Activated B cell treated with CpG ODN at 0.5 μM for 24 hours (primary cell): ENCODE data around the gene HS6ST2. TPM values are rescaled to one million over a fixed set of nuclear protein-coding genes. Genes with fewer than 3 reads are reported as not detected.

Source experiments
- ATAC-seq: fragments of 200-7000 bp; cut with Tn5 transposase; one replicate; pipeline ENCODE4 v1.10.0; 2021; ENCODE audit warnings: low read depth, mild to moderate bottlenecking, moderate library complexity
- CTCF ChIA-PET: fragments of 350-600 bp; sonication (Branson Sonifier 250); formaldehyde crosslinking; loops from one replicate; lab custom pipeline; 2021; ENCODE audit warnings: antibody characterized with exemption; lab: Charles Lee
- POLR2A ChIA-PET: fragments of 350-600 bp; sonication (Branson Sonifier 250); formaldehyde crosslinking; loops from one replicate; lab custom pipeline; 2021; ENCODE audit warnings: antibody characterized with exemption; lab: Charles Lee
- DNase-seq: peaks from one replicate; pipeline ENCODE4 v3.0.0; 2022
- H3K27ac Mint-ChIP-seq: one replicate; pipeline ENCODE4 v1.8.0; 2020; ENCODE audit warnings: mixed read lengths
- H3K27me3 Mint-ChIP-seq: one replicate; pipeline ENCODE4 v1.8.0; 2021; ENCODE audit warnings: mixed read lengths
- H3K36me3 Mint-ChIP-seq: one replicate; pipeline ENCODE4 v1.8.0; 2021; ENCODE audit warnings: low read depth, mixed read lengths
- H3K4me1 Mint-ChIP-seq: one replicate; pipeline ENCODE4 v1.8.0; 2021; ENCODE audit warnings: mixed read lengths
- H3K4me3 Mint-ChIP-seq: one replicate; pipeline ENCODE4 v1.8.0; 2020; ENCODE audit warnings: mild to moderate bottlenecking, mixed read lengths
- H3K9me3 Mint-ChIP-seq: one replicate; pipeline ENCODE4 v1.8.0; 2020; ENCODE audit warnings: mixed read lengths
- intact Hi-C: fragments of 100-400 bp; cut with micrococcal nuclease; formaldehyde crosslinking; loops from one replicate; pipeline ENCODE4 v1.15.1; 2024
- total RNA-seq: library from RNA; stranded (reverse); gene quantifications from 2 replicates; pipeline ENCODE4 v1.2.3, GENCODE V29; 2022
- TF ChIP-seq, protein P1 (sequence below): fragments of 200-600 bp; IDR thresholded peaks from one replicate; pipeline ENCODE4 v1.8.0; 2022; ENCODE audit warnings: antibody characterized with exemption, mild to moderate bottlenecking

The HS6ST2 gene
- total RNA-seq, 1 donor from 2014 or later: not detected

DNA sequence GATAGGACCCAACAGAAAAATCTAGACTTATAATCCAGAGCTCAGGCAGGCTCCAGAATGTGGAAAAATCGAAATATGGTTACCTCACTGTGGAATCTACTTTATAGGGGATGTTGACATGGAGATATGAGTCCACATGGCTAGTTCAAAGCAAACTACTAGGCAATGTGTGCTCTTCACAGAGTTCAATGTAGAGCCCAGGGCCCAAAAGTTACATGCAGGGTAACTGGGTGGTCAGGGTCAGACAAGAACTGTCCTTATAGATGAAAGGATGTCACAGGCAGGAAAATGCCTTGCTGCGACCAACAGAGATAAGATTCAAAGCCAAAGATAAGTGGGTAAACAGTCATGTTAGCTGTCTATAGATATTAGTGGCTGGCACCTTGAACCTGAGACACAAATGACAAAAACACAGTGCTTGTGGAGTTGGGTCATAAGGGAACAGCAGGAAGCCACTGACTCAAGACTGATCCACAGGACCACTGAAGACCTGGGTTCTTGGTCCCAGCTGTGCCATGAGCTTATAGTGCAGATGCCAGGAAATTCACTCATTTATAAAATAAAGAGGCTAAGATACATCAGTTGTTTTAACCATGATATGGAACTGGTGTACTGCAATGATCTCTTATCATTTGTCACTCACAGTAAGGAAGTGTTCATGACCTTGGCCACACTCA, 367.9 kb downstream of the HS6ST2 start:
- Mint-ChIP-seq H3K27me3 (no peaks in the 10 kb centered on the region), H3K4me1 (no peaks in the 10 kb centered on the region), H3K9me3 (no peaks in the 10 kb centered on the region), H3K36me3 (no peaks in the 10 kb centered on the region), H3K4me3 (no peak overlapping the region), H3K27ac (no peak overlapping the region)
- POLR2A ChIA-PET: no interaction called here
- TF ChIP-seq, protein P1, sequence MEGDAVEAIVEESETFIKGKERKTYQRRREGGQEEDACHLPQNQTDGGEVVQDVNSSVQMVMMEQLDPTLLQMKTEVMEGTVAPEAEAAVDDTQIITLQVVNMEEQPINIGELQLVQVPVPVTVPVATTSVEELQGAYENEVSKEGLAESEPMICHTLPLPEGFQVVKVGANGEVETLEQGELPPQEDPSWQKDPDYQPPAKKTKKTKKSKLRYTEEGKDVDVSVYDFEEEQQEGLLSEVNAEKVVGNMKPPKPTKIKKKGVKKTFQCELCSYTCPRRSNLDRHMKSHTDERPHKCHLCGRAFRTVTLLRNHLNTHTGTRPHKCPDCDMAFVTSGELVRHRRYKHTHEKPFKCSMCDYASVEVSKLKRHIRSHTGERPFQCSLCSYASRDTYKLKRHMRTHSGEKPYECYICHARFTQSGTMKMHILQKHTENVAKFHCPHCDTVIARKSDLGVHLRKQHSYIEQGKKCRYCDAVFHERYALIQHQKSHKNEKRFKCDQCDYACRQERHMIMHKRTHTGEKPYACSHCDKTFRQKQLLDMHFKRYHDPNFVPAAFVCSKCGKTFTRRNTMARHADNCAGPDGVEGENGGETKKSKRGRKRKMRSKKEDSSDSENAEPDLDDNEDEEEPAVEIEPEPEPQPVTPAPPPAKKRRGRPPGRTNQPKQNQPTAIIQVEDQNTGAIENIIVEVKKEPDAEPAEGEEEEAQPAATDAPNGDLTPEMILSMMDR: no peak
- intact Hi-C loops: no loop called here
- CTCF ChIA-PET: no interaction called here
- no peak for DNase-seq
- no peak for ATAC-seq

DNA sequence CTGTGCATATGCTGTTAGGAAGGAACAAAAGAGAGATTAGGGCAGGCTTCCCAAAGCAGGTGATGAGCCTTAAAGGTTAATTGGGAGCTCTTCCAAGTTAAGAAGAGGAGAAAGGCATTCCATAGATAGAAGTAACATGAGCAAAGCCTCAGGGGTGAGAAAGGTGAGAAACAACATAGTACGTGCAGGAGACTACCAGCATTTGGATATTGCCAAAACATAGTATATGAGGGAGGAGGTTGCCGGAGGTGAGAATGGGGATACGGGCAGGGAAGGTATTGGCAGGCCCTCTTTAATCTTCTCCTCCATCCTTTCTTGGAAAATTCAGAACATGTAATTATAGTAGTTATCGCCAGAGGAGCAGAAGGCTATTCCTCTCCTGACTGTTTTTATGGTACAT, 373.5 kb downstream of the HS6ST2 start:
- no peak overlapping the region for H3K27ac Mint-ChIP-seq
- CTCF ChIA-PET: no interaction called here
- no peaks in the 10 kb centered on the region for H3K4me1 Mint-ChIP-seq
- POLR2A ChIA-PET: no interaction called here
- no peak for ATAC-seq
- intact Hi-C loops: no loop called here
- DNase-seq: no peak
- H3K27me3 Mint-ChIP-seq: peaks cover 3% of the 10 kb centered on the region
- H3K4me3 Mint-ChIP-seq: no peak overlapping the region
- H3K36me3 Mint-ChIP-seq: no peaks in the 10 kb centered on the region
- no peaks in the 10 kb centered on the region for H3K9me3 Mint-ChIP-seq
- TF ChIP-seq, protein P1: no peak

DNA sequence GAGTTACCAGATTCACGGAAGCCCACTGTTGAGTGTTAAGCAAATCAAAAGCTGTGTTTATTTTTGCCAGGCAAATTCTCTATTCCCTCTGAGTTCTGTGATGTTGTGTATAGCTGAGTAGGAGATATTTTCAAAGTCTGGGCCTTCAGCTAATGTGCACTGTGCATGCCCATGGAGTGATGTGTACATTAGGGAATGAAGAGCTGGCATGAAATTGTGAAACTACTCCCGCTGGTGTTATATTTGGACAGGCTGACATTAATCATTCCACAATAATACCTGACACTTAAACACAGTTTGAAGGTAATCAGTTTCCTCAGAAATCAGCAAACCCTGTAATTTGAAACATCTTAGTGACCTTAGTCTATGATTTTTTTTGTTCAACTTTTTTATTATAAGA, 381.5 kb downstream of the HS6ST2 start:
- Mint-ChIP-seq H3K36me3 (no peaks in the 10 kb centered on the region), H3K4me1 (no peaks in the 10 kb centered on the region), H3K9me3 (no peaks in the 10 kb centered on the region), H3K4me3 (no peak overlapping the region), H3K27ac (no peak overlapping the region), H3K27me3 (peaks cover 3% of the 10 kb centered on the region)
- DNase-seq (no peak), ATAC-seq (no peak)
- intact Hi-C loops: no loop called here
- TF ChIP-seq, protein P1: no peak
- POLR2A ChIA-PET: no interaction called here
- CTCF ChIA-PET: no interaction called here

Other genes starting within 250 kb of the HS6ST2 start
- gene USP26, start 138.5 kb upstream of the HS6ST2 start, total RNA-seq: not detected in 2 replicates